IPS-20b (cell line): ENCODE measurements around the gene RICTOR.
"Not testable (repeated sequence)": the region's sequence is repeated elsewhere in the genome, so short reads cannot be mapped to it uniquely, and the experiment has no call there.

Experiments used
- H3K27ac ChIP-seq: one replicate; pipeline ENCODE4 v1.5.1; 2013; ENCODE audit warnings: low read length
- H3K27me3 ChIP-seq: 2 replicates; pipeline ENCODE4 v1.6.1; 2013; ENCODE audit warnings: mild to moderate bottlenecking, low read length, inconsistent platforms; ENCODE audit not compliant: insufficient read depth
- H3K36me3 ChIP-seq: 2 replicates; pipeline ENCODE4 v1.6.1; 2013; ENCODE audit warnings: low read depth, mild to moderate bottlenecking, inconsistent platforms, low read length, moderate library complexity; ENCODE audit not compliant: insufficient read depth
- H3K4me1 ChIP-seq: 2 replicates; pipeline ENCODE4 v1.6.1; 2013; ENCODE audit warnings: mild to moderate bottlenecking, control low read depth, inconsistent platforms, low read length, moderate library complexity; ENCODE audit not compliant: insufficient read depth
- H3K4me3 ChIP-seq: 2 replicates; pipeline ENCODE4 v1.5.1; 2013; ENCODE audit warnings: mild to moderate bottlenecking, low read length, inconsistent platforms
- H3K9ac ChIP-seq: 2 replicates; pipeline ENCODE4 v1.6.1; 2013; ENCODE audit warnings: low read depth, mild to moderate bottlenecking, inconsistent platforms, low read length, moderate library complexity
- H3K9me3 ChIP-seq: 2 replicates; pipeline ENCODE4 v1.6.1; 2013; ENCODE audit warnings: mild to moderate bottlenecking, low read depth, low read length, inconsistent platforms; ENCODE audit not compliant: insufficient read depth

Gene RICTOR

GRCh38 chr5:38999037-38999436 is 75.2 kb downstream of the RICTOR start:
- Histone ChIP-seq H3K9ac (no peak overlapping the region), H3K27ac (no peak overlapping the region), H3K4me3 (no peak overlapping the region), H3K36me3 (peaks cover 13% of the 10 kb centered on the region), H3K4me1 (peaks cover 3% of the 10 kb centered on the region; the same call in 1 of the 2 replicates), H3K9me3 (peaks cover 4% of the 10 kb centered on the region; the same call in 1 of the 2 replicates), H3K27me3 (no peaks in the 10 kb centered on the region)

GRCh38 chr5:38997591-38997990 is 76.6 kb downstream of the RICTOR start:
- Histone ChIP-seq H3K27ac (no peak overlapping the region), H3K4me3 (no peak overlapping the region), H3K36me3 (peaks cover 11% of the 10 kb centered on the region), H3K9me3 (peaks cover 4% of the 10 kb centered on the region; the same call in 1 of the 2 replicates), H3K4me1 (peaks cover 3% of the 10 kb centered on the region; the same call in 1 of the 2 replicates), H3K27me3 (no peaks in the 10 kb centered on the region), H3K9ac (no peak overlapping the region)

GRCh38 chr5:38996123-38996522 is 78.1 kb downstream of the RICTOR start:
- no peaks in the 10 kb centered on the region for H3K27me3 ChIP-seq
- H3K36me3 ChIP-seq, result peaks cover 2% of the 10 kb centered on the region; the same call in 1 of the 2 replicates
- H3K9me3 ChIP-seq, result peaks cover 4% of the 10 kb centered on the region; the same call in 1 of the 2 replicates
- no peak overlapping the region for H3K9ac ChIP-seq
- no peak overlapping the region for H3K4me3 ChIP-seq
- H3K27ac ChIP-seq, result no peak overlapping the region
- H3K4me1 ChIP-seq, result peaks cover 3% of the 10 kb centered on the region; the same call in 1 of the 2 replicates

DNA sequence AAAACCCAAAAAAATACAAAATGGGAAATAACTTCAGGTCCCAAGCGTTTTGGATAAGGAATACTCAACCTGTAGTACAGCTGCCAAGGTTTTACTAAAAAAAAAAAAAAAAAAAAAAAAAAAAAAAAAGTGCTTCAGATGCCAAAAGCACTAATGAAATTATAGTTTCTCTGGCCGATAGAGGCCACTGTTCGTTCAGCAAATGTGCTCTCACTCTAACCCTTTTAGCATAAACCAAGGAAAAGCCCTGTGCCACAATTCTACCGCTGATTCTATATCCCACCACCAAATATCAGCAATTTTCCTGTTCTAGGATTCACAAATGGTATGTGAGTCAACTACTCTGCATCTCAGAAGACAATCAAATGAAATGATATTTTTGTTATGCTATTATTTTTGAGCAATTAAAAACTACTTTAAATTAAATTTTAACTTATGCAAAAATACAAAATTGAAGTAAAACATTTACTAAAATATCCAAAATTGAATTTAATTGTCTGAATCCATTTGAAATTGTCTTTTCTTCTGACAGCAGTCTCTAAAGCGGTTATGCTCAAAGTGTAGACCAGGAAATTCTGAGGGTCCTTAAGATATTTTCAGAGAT is 79.8 kb downstream of the RICTOR start:
- Histone ChIP-seq H3K4me1 (peaks cover 3% of the 10 kb centered on the region; the same call in 1 of the 2 replicates), H3K4me3 (no peak overlapping the region), H3K27me3 (no peaks in the 10 kb centered on the region), H3K27ac (no peak overlapping the region), H3K9ac (no peak overlapping the region), H3K36me3 (peaks cover 14% of the 10 kb centered on the region), H3K9me3 (peaks cover 4% of the 10 kb centered on the region; the same call in 1 of the 2 replicates)

- not testable (repeated sequence) for H3K27ac ChIP-seq, H3K9ac ChIP-seq, H3K4me3 ChIP-seq, H3K27me3 ChIP-seq, H3K4me1 ChIP-seq, H3K9me3 ChIP-seq
- peaks cover 24% of the 10 kb centered on the region for H3K36me3 ChIP-seq
Observed at GRCh38 chr5:38989974-38990719, 84.1 kb downstream of the RICTOR start.

DNA sequence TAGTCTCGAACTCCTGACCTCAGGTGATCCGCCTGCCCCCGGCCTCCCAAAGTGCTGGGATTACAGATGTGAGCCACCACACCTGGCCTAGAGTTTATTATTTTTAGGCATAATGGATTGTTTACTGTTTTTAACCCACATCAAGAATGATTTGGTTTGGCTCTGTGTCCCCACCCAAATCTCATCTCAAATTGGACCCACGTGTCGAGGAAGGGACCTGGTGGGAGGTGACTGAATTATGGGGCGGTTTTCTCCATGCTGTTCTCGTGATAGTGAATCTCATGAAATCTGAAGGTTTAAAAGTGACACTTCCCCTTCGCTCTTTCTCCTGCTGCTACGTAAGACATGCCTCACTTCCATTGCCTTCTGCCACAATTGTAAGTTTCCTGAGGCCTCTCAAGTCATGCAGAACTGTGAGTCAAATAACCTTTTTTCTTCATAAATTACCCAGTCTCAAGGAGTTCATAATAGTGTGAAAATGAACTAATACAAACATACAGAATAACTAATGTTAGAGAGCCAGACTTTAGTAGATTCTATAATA is 88.2 kb downstream of the RICTOR start:
- Histone ChIP-seq H3K4me3 (no peak overlapping the region), H3K4me1 (no peaks in the 10 kb centered on the region), H3K9me3 (no peaks in the 10 kb centered on the region), H3K9ac (no peak overlapping the region), H3K36me3 (peaks cover 21% of the 10 kb centered on the region), H3K27me3 (no peaks in the 10 kb centered on the region), H3K27ac (no peak overlapping the region)

GRCh38 chr5:38979535-38979934 is 94.7 kb downstream of the RICTOR start:
- no peak overlapping the region for H3K27ac ChIP-seq
- no peaks in the 10 kb centered on the region for H3K9me3 ChIP-seq

GRCh38 chr5:38978036-38978435 is 96.2 kb downstream of the RICTOR start:
- no peak overlapping the region for H3K9ac ChIP-seq
- no peak overlapping the region for H3K4me3 ChIP-seq
- H3K9me3 ChIP-seq, result no peaks in the 10 kb centered on the region
- no peaks in the 10 kb centered on the region for H3K27me3 ChIP-seq
- no peak overlapping the region for H3K27ac ChIP-seq
- H3K4me1 ChIP-seq, result peaks cover 16% of the 10 kb centered on the region; the same call in 1 of the 2 replicates
- H3K36me3 ChIP-seq, result peaks cover 18% of the 10 kb centered on the region

More at GRCh38 chr5:38979535-38979934, 94.7 kb downstream of the RICTOR start:
- Histone ChIP-seq H3K27me3 (no peaks in the 10 kb centered on the region), H3K9ac (no peak overlapping the region), H3K36me3 (peaks cover 18% of the 10 kb centered on the region), H3K4me3 (no peak overlapping the region), H3K4me1 (peaks cover 16% of the 10 kb centered on the region; the same call in 1 of the 2 replicates)

GRCh38 chr5:38968665-38969064 is 105.5 kb downstream of the RICTOR start:
- H3K9ac ChIP-seq, result no peak overlapping the region
- no peaks in the 10 kb centered on the region for H3K9me3 ChIP-seq
- H3K36me3 ChIP-seq, result peaks cover 29% of the 10 kb centered on the region

DNA sequence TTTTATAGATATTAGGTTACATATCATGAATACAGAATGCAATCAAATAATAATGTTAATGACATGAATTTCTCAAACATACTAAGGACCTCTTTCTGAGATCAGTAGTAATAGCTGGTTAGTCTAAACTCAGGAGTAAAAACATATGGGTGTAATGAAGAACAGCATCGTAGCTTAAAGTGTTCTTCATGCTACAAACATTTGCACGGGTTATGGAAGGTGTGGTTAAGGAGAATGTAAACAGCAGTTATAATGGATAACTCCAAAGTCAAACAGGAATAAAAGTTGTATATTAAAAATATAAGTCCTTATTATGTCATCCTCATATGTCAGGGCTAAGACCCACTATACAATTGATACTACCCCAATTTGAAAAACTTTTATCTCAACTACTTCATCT is 112.5 kb downstream of the RICTOR start:
- Histone ChIP-seq H3K9ac (no peak overlapping the region), H3K4me3 (no peak overlapping the region), H3K27ac (no peak overlapping the region), H3K4me1 (no peaks in the 10 kb centered on the region), H3K36me3 (peaks cover 78% of the 10 kb centered on the region), H3K9me3 (no peaks in the 10 kb centered on the region), H3K27me3 (no peaks in the 10 kb centered on the region)

More at GRCh38 chr5:38968665-38969064, 105.5 kb downstream of the RICTOR start:
- Histone ChIP-seq H3K4me1 (no peaks in the 10 kb centered on the region), H3K27me3 (no peaks in the 10 kb centered on the region), H3K4me3 (no peak overlapping the region), H3K27ac (no peak overlapping the region)

- H3K27ac ChIP-seq, result no peak overlapping the region
- no peaks in the 10 kb centered on the region for H3K4me1 ChIP-seq
- no peak overlapping the region for H3K9ac ChIP-seq
- H3K4me3 ChIP-seq, result no peak overlapping the region
- H3K9me3 ChIP-seq, result no peaks in the 10 kb centered on the region
- no peaks in the 10 kb centered on the region for H3K27me3 ChIP-seq
- peaks cover 95% of the 10 kb centered on the region for H3K36me3 ChIP-seq
Observed at GRCh38 chr5:38953426-38954012, 120.7 kb downstream of the RICTOR start.
